GM21447 (cell line): Measurements from ENCODE around the gene WDFY4.

ENCODE experiments used
- ATAC-seq: cut with Tn5 transposase; IDR thresholded peaks from one replicate; pipeline ENCODE4 v1.9.1; 2021; ENCODE audit not compliant: unreplicated experiment

The WDFY4 gene

GRCh38 chr10:48902096-48902495 is 217.4 kb downstream of the WDFY4 start:
- ATAC-seq: no peak

- ATAC-seq: no peak
Measured at GRCh38 chr10:48903151-48903550, 218.5 kb downstream of the WDFY4 start.

DNA sequence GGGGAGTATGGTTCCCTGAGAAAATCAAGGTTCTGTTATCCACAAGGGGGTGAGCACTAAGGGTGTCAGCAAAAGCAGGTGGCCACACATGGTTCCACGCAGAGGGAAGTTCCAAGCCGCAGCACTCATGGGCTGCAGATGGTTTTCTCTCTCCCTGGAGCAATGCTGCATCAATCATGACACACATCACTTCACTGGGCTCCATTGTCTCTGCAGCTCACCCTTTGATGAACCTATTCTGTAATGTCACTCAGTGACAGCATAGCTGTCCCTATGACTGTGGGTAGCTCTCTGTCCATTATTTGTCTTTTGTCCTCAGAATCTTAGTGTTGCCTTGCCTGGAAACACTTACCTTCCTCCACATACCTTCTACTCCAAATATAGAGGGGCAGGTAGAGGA is 220.2 kb downstream of the WDFY4 start:
- no peak for ATAC-seq

GRCh38 chr10:48905311-48905710 is 220.6 kb downstream of the WDFY4 start:
- ATAC-seq: no peak

DNA sequence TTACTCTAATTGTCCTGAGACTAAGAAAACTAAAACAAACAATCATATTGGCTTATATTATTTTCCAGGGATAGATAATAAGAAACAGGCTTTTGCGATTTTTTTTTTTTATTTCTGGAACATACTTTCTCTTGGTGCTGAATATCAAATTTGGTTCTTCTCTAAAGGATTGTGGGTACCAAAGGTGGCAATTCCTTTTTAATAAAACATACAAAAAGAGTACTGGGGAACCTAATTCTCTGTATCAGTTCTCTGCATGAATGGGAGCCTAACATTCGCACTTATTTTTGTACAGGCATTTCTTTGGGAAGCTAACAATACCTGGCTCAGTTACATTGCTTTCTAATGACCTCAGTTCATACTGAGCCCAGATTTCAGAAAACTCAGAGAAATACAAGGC is 222.2 kb downstream of the WDFY4 start:
- no peak for ATAC-seq

GRCh38 chr10:48907730-48908129 is 223.1 kb downstream of the WDFY4 start:
- ATAC-seq: no peak

DNA sequence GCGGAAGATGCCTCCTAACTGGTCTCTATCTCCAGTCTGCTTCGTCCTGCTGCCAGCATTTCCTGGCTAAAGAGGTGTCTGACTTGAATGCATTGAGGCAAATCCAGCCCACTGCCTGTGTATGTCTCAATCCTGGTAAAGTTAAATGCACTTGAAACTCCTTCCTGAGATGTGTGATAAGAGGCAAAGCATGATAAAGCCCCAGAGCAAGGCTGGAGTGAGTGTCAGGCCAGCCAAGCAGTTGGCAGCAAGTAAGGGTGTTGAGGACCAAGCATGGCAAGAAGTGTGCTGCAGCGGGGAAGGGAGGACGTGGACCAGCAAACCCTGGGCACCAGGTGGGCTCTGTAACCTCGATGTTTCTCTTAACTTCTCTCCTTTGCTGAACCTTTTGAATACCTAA is 225.9 kb downstream of the WDFY4 start:
- no peak for ATAC-seq

DNA sequence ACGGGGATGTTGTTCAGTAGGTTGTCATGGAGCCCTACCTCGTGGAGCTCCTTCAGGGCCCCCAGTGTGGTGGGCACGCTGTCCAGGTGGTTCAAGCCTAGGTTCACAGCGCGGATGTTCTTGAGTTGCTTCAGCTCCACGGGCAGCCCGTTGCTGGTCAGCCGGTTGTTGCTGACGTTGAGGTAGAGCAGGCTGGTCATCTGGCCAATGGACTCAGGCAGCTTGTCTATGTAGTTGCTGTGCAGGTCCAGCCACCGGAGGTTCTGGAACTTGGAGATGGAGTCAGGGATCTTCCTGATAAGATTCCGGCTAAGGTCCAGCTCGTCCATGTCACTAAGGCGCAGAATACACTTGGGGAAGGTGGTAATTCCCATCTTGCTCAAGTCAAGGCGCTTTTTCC is 229.0 kb downstream of the WDFY4 start:
- no peak for ATAC-seq

- no peak for ATAC-seq
Measured at GRCh38 chr10:48923748-48924147, 239.1 kb downstream of the WDFY4 start.

- no peak for ATAC-seq
Measured at GRCh38 chr10:48924988-48925387, 240.3 kb downstream of the WDFY4 start.

GRCh38 chr10:48926255-48926654 is 241.6 kb downstream of the WDFY4 start:
- ATAC-seq: no peak

- no peak for ATAC-seq
Measured at GRCh38 chr10:48926764-48927540, 242.3 kb downstream of the WDFY4 start.

- ATAC-seq: no peak
Measured at GRCh38 chr10:48929413-48929990, 244.8 kb downstream of the WDFY4 start.

DNA sequence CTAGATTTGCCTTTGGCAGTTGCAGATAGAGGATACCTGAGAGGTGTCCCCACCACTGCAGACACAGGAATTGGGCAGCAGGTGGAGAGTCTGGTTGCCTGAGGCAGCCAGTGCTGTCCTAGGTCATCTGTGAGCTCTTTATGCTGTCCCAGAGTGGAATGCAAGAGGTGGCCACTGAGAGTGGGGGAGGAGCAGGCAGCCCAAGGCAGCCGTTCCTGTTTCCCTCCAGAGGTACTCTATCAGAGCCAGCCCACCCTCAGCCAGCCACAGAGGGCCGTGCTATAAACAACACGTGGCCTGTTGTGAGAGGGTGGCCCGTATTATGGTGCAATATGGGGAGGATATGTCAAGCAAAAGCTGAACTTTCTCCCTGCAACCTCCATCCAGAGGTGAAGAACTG is 246.5 kb downstream of the WDFY4 start:
- no peak for ATAC-seq

- ATAC-seq: no peak
Measured at GRCh38 chr10:48932831-48933664, 248.4 kb downstream of the WDFY4 start.

DNA sequence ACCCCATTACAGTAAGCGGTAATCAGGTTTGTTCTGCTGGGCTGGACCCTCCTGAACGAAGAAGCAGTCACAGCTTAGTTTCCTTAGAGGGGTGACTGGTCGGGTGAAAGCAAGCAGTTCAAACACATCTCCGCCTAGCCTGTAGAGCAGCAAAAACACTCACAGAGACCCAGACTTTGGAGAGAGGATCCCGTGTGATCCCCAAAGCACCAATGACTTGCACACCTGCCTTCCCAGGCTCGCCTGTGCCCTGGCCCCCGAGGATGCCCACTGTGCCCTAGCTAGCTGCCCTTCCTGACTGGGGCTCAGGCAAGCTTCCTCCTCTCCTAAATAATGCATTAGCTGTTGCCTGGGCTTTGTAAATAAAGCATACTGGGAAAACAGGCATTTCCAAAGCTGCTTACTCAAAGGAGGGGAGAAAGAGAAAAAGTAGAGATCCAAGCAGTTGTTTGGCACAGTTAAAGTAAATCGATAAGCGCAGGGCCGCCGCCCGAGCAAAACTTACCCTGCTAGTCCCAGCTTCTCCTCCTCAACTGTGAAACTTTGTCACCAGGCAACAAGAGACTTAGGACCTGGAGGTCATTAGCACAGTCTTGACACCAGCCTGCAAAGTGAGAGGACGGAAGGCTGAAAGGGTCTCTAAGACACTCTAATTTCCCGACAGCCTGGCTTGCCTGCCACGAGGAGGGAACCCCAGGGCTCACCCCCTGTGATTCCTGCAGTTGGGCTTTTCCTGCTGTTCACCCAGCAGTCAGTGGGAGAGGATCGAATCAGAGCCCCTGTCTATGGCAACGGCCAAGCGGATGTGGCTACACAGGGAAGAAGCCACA is 250.2 kb downstream of the WDFY4 start:
- no peak for ATAC-seq

GRCh38 chr10:48935577-48935976 is 250.9 kb downstream of the WDFY4 start:
- ATAC-seq: no peak

- no peak for ATAC-seq
Measured at GRCh38 chr10:48937796-48938195, 253.1 kb downstream of the WDFY4 start.

DNA sequence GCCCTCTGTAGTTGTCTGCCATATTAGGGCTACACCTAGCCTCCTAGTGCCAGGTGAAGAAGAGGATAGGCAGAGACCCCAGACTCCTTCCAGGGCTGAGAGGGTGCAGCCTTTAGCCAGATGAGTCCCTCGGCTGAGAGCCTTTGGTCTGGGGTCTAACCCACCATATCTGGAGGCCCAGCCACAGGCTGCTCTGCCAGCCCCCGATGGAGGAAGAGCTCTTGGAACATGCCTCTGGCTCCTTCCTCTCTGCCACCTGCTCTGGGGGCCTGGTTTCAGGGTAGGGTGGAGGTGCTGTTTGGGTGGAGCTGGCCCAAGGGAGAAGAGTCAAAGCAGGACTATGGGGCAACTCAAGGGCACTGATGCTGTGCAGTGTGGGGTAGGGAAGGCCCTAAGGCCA is 253.6 kb downstream of the WDFY4 start:
- ATAC-seq: no peak

GRCh38 chr10:48938990-48939536 is 254.4 kb downstream of the WDFY4 start:
- ATAC-seq: no peak
